CD4-positive, CD25-positive, alpha-beta regulatory T cell (primary cell): ENCODE data around the gene PROX1. TPM values are rescaled to one million over a fixed set of nuclear protein-coding genes. Genes with fewer than 3 reads are reported as not detected.
A peak's percentile ranks its signal among the peaks of the same experiment; 100 is the strongest.

ENCODE experiments used
- ATAC-seq, 2 donors: fragments of 150-1000 bp; cut with Tn5 transposase; one replicate each; pipeline ENCODE4 v1.10.0; 2021; ENCODE audit warnings: low read depth in 2 of 2, moderate number of reproducible peaks in 2 of 2, moderate library complexity in 1 of 2
- DNase-seq, 3 donors: peaks; one replicate each; pipeline versions ENCODE4 v3.0.0 to v3.0.0-alpha.2; 2012 to 2022; ENCODE audit warnings: mixed read lengths in 1 of 3
- H3K27ac ChIP-seq: one replicate; pipeline ENCODE4 v1.7.0; 2013; ENCODE audit warnings: mild to moderate bottlenecking, low read length; ENCODE audit not compliant: insufficient read depth, poor library complexity, severe bottlenecking
- H3K27me3 ChIP-seq: one replicate; pipeline ENCODE4 v1.7.0; 2013; ENCODE audit warnings: low read length; ENCODE audit not compliant: control insufficient read depth, insufficient read depth
- H3K36me3 ChIP-seq: one replicate; pipeline ENCODE4 v1.7.0; 2013; ENCODE audit warnings: mild to moderate bottlenecking, low read length, moderate library complexity; ENCODE audit not compliant: control insufficient read depth, insufficient read depth
- H3K4me1 ChIP-seq: 2 replicates; pipeline ENCODE4 v1.7.0; 2013; ENCODE audit warnings: mild to moderate bottlenecking, low read length; ENCODE audit not compliant: insufficient read depth, control insufficient read depth, poor library complexity, severe bottlenecking
- H3K4me3 ChIP-seq: one replicate; pipeline ENCODE4 v1.7.0; 2013; ENCODE audit warnings: low read depth, mild to moderate bottlenecking, low read length, moderate library complexity
- H3K9me3 ChIP-seq, 2 experiments: 1 replicate in 1 of 2; 2 replicates in 1 of 2; pipeline ENCODE4 v1.7.0; 2013; ENCODE audit warnings: low read length in 2 of 2, mild to moderate bottlenecking in 1 of 2, moderate library complexity in 1 of 2; ENCODE audit not compliant: control insufficient read depth in 2 of 2
- H3K27ac Mint-ChIP-seq, 3 donors: one replicate each; pipeline ENCODE4 v1.8.0; 2020 to 2022; ENCODE audit warnings: mild to moderate bottlenecking in 3 of 3, mixed read lengths in 3 of 3, moderate library complexity in 2 of 3
- H3K27me3 Mint-ChIP-seq: one replicate; pipeline ENCODE4 v1.8.0; 2022; ENCODE audit warnings: mild to moderate bottlenecking, mixed read lengths
- H3K36me3 Mint-ChIP-seq: one replicate; pipeline ENCODE4 v1.8.0; 2020; ENCODE audit warnings: mixed read lengths
- H3K4me1 Mint-ChIP-seq, 4 donors: one replicate each; pipeline ENCODE4 v1.8.0; 2020 to 2022; ENCODE audit warnings: mixed read lengths in 4 of 4, mild to moderate bottlenecking in 1 of 4
- H3K4me3 Mint-ChIP-seq, 4 donors: one replicate each; pipeline ENCODE4 v1.8.0; 2020 to 2022; ENCODE audit warnings: mild to moderate bottlenecking in 4 of 4, mixed read lengths in 4 of 4, moderate library complexity in 3 of 4
- H3K9me3 Mint-ChIP-seq, 7 donors: one replicate each; pipeline ENCODE4 v1.8.0; 2020 to 2022; ENCODE audit warnings: mixed read lengths in 7 of 7, mild to moderate bottlenecking in 3 of 7, moderate library complexity in 2 of 7
- polyA plus RNA-seq, 4 donors: library from polyadenylated mRNA; unstranded; fragments of 300-500 nt; fragmentation: Illumina TruSeq; gene quantifications; one replicate each; pipeline ENCODE4 v1.2.3, GENCODE V29; 2021
- total RNA-seq: library from RNA; stranded (reverse); gene quantifications from one replicate; pipeline ENCODE4 v1.2.3, GENCODE V29; 2022

Gene PROX1
- total and polyA plus RNA-seq, 5 donors from 2014 or later: not detected

- Mint-ChIP-seq H3K9me3 (peaks cover 0 to 1% (median 0%) of the 10 kb centered on the region in 7 donors), H3K27me3 (peaks cover 9% of the 10 kb centered on the region), H3K4me3 (no peak overlapping the region), H3K27ac (no peak overlapping the region), H3K4me1 (no peaks in the 10 kb centered on the region), H3K36me3 (no peaks in the 10 kb centered on the region)
- Histone ChIP-seq H3K9me3 (no peaks in the 10 kb centered on the region), H3K36me3 (no peaks in the 10 kb centered on the region), H3K4me3 (no peak overlapping the region), H3K4me1 (no peaks in the 10 kb centered on the region), H3K27me3 (no peaks in the 10 kb centered on the region), H3K27ac (no peak overlapping the region)
- no peak for ATAC-seq
- DNase-seq: no peak
These were observed 33.5 kb downstream of the PROX1 start for GRCh38 chr1:214021321-214021720.

- Mint-ChIP-seq H3K4me3 (no peak overlapping the region), H3K36me3 (no peaks in the 10 kb centered on the region), H3K27me3 (peaks cover 9% of the 10 kb centered on the region), H3K4me1 (no peaks in the 10 kb centered on the region), H3K9me3 (peaks cover 0 to 3% (median 0%) of the 10 kb centered on the region in 7 donors), H3K27ac (no peak overlapping the region)
- H3K36me3 ChIP-seq: no peaks in the 10 kb centered on the region
- ATAC-seq: no peak
- H3K27me3 ChIP-seq: no peaks in the 10 kb centered on the region
- no peak overlapping the region for H3K4me3 ChIP-seq
- no peaks in the 10 kb centered on the region for H3K9me3 ChIP-seq
- H3K4me1 ChIP-seq: no peaks in the 10 kb centered on the region
- no peak for DNase-seq
- H3K27ac ChIP-seq: no peak overlapping the region
These were observed 34.5 kb downstream of the PROX1 start for GRCh38 chr1:214022229-214022791.

GRCh38 chr1:214022810-214023425, 35.1 kb downstream of the PROX1 start:
- Histone ChIP-seq H3K9me3 (no peaks in the 10 kb centered on the region), H3K4me1 (no peaks in the 10 kb centered on the region), H3K27me3 (no peaks in the 10 kb centered on the region), H3K36me3 (no peaks in the 10 kb centered on the region), H3K4me3 (no peak overlapping the region), H3K27ac (no peak overlapping the region)
- no peak for DNase-seq
- ATAC-seq: no peak
- peaks cover 0 to 3% (median 0%) of the 10 kb centered on the region in 7 donors for H3K9me3 Mint-ChIP-seq
- no peak overlapping the region for H3K4me3 Mint-ChIP-seq
- no peak overlapping the region for H3K27ac Mint-ChIP-seq
- no peaks in the 10 kb centered on the region for H3K4me1 Mint-ChIP-seq
- H3K27me3 Mint-ChIP-seq: peaks cover 9% of the 10 kb centered on the region
- no peaks in the 10 kb centered on the region for H3K36me3 Mint-ChIP-seq

GRCh38 chr1:214026985-214027384, 39.2 kb downstream of the PROX1 start:
- H3K9me3 Mint-ChIP-seq: peaks cover 0 to 4% (median 0%) of the 10 kb centered on the region in 7 donors
- Histone ChIP-seq H3K27ac (no peak overlapping the region), H3K36me3 (no peaks in the 10 kb centered on the region), H3K4me3 (no peak overlapping the region), H3K4me1 (no peaks in the 10 kb centered on the region), H3K9me3 (no peaks in the 10 kb centered on the region), H3K27me3 (peaks cover 3% of the 10 kb centered on the region)
- no peaks in the 10 kb centered on the region for H3K36me3 Mint-ChIP-seq
- H3K27me3 Mint-ChIP-seq: peaks cover 18% of the 10 kb centered on the region
- H3K4me1 Mint-ChIP-seq: no peaks in the 10 kb centered on the region
- no peak overlapping the region for H3K27ac Mint-ChIP-seq
- H3K4me3 Mint-ChIP-seq: no peak overlapping the region
- DNase-seq (no peak), ATAC-seq (no peak)

- H3K4me1 ChIP-seq: no peaks in the 10 kb centered on the region
- no peak overlapping the region for H3K4me3 ChIP-seq
- Mint-ChIP-seq H3K27me3 (peaks cover 18% of the 10 kb centered on the region), H3K4me1 (no peaks in the 10 kb centered on the region), H3K36me3 (no peaks in the 10 kb centered on the region), H3K4me3 (no peak overlapping the region), H3K9me3 (peaks cover 0 to 4% (median 0%) of the 10 kb centered on the region in 7 donors), H3K27ac (peak overlapping the region in 1 of 3 donors; percentile 58)
- H3K27me3 ChIP-seq: peaks cover 3% of the 10 kb centered on the region
- no peak for ATAC-seq
- no peaks in the 10 kb centered on the region for H3K36me3 ChIP-seq
- H3K9me3 ChIP-seq: no peaks in the 10 kb centered on the region
- H3K27ac ChIP-seq: no peak overlapping the region
- DNase-seq: no peak
These were observed 39.7 kb downstream of the PROX1 start for GRCh38 chr1:214027498-214027897.

GRCh38 chr1:214028095-214028494, 40.3 kb downstream of the PROX1 start:
- Histone ChIP-seq H3K27me3 (peaks cover 3% of the 10 kb centered on the region), H3K4me1 (no peaks in the 10 kb centered on the region), H3K9me3 (no peaks in the 10 kb centered on the region), H3K27ac (no peak overlapping the region), H3K4me3 (no peak overlapping the region), H3K36me3 (no peaks in the 10 kb centered on the region)
- Mint-ChIP-seq H3K4me1 (no peaks in the 10 kb centered on the region), H3K27me3 (peaks cover 18% of the 10 kb centered on the region), H3K4me3 (no peak overlapping the region), H3K36me3 (no peaks in the 10 kb centered on the region), H3K27ac (no peak overlapping the region), H3K9me3 (peaks cover 0 to 4% (median 0%) of the 10 kb centered on the region in 7 donors)
- ATAC-seq (no peak), DNase-seq (no peak)

GRCh38 chr1:214028649-214029406, 41.1 kb downstream of the PROX1 start:
- no peak for DNase-seq
- H3K27ac ChIP-seq: no peak overlapping the region
- H3K36me3 ChIP-seq: no peaks in the 10 kb centered on the region
- ATAC-seq: no peak
- Mint-ChIP-seq H3K36me3 (no peaks in the 10 kb centered on the region), H3K4me1 (no peaks in the 10 kb centered on the region), H3K4me3 (no peak overlapping the region), H3K27ac (no peak overlapping the region), H3K9me3 (peaks cover 0 to 4% (median 0%) of the 10 kb centered on the region in 7 donors), H3K27me3 (peaks cover 18% of the 10 kb centered on the region)
- H3K27me3 ChIP-seq: peaks cover 3% of the 10 kb centered on the region
- H3K9me3 ChIP-seq: no peaks in the 10 kb centered on the region
- H3K4me1 ChIP-seq: no peaks in the 10 kb centered on the region
- H3K4me3 ChIP-seq: no peak overlapping the region
